Activated CD4-positive, alpha-beta memory T cell treated with anti-CD3 and anti-CD28 coated beads for 36 hours (primary cell): ENCODE measurements around the gene DHRS9. TPM values are rescaled to one million over a fixed set of nuclear protein-coding genes. Genes with fewer than 3 reads are reported as not detected.
"Not testable (repeated sequence)": the region's sequence is repeated elsewhere in the genome, so short reads cannot be mapped to it uniquely, and the experiment has no call there.

Experiments used
- CTCF ChIA-PET: fragments of 350-600 bp; sonication (Branson Sonifier 250); formaldehyde crosslinking; loops from one replicate; lab custom pipeline; 2021; ENCODE audit warnings: antibody characterized with exemption, inconsistent platforms; lab: Charles Lee
- POLR2A ChIA-PET: fragments of 350-600 bp; sonication (Branson Sonifier 250); formaldehyde crosslinking; loops from one replicate; lab custom pipeline; 2021; ENCODE audit warnings: antibody characterized with exemption; lab: Charles Lee
- DNase-seq: peaks from one replicate; pipeline ENCODE4 v3.0.0-alpha.2; 2020
- H3K27ac Mint-ChIP-seq: one replicate; pipeline ENCODE4 v1.8.0; 2021; ENCODE audit warnings: mixed read lengths
- H3K27me3 Mint-ChIP-seq: one replicate; pipeline ENCODE4 v1.8.0; 2021; ENCODE audit warnings: mixed read lengths
- H3K36me3 Mint-ChIP-seq: one replicate; pipeline ENCODE4 v1.8.0; 2021; ENCODE audit warnings: mixed read lengths
- H3K4me1 Mint-ChIP-seq: one replicate; pipeline ENCODE4 v1.8.0; 2021; ENCODE audit warnings: low read depth, mixed read lengths
- H3K4me3 Mint-ChIP-seq: one replicate; pipeline ENCODE4 v1.8.0; 2021; ENCODE audit warnings: mild to moderate bottlenecking, mixed read lengths
- H3K9me3 Mint-ChIP-seq: one replicate; pipeline ENCODE4 v1.8.0; 2021; ENCODE audit warnings: mixed read lengths
- intact Hi-C: fragments of 100-400 bp; cut with micrococcal nuclease; formaldehyde crosslinking; loops from one replicate; pipeline ENCODE4 v1.15.1; 2023
- total RNA-seq, 2 experiments: library from RNA; stranded (reverse); gene quantifications; one replicate each; pipeline ENCODE4 v1.2.3, GENCODE V29; 2021

The DHRS9 gene
- total RNA-seq, 2 experiments from 2014 or later, result 4.9 to 5.4 TPM

GRCh38 chr2:169118060-169118459, 48.7 kb downstream of the DHRS9 start:
- H3K36me3 Mint-ChIP-seq, result peaks cover 1% of the 10 kb centered on the region
- H3K27me3 Mint-ChIP-seq, result peaks cover 3% of the 10 kb centered on the region
- H3K4me3 Mint-ChIP-seq, result no peak overlapping the region
- ChIA-PET CTCF (interaction anchor here (1.5 to 2.8 kb wide), 2 partner anchors 8 to 24 kb away, joined by 5 to 18 read pairs; no protein-coding TSS in a partner anchor), POLR2A (no interaction called here)
- no peaks in the 10 kb centered on the region for H3K4me1 Mint-ChIP-seq
- no peaks in the 10 kb centered on the region for H3K9me3 Mint-ChIP-seq
- no peak overlapping the region for H3K27ac Mint-ChIP-seq
- intact Hi-C loops, result no loop called here
- DNase-seq, result no peak

GRCh38 chr2:169119123-169119760, 49.9 kb downstream of the DHRS9 start:
- no peak for DNase-seq
- no peaks in the 10 kb centered on the region for H3K4me1 Mint-ChIP-seq
- H3K36me3 Mint-ChIP-seq, result peaks cover 1% of the 10 kb centered on the region
- intact Hi-C loops, result no loop called here
- ChIA-PET CTCF (interaction anchor here (1.5 to 2.8 kb wide), 3 partner anchors 10 to 23 kb away, joined by 5 to 18 read pairs (median 13); no protein-coding TSS in a partner anchor), POLR2A (no interaction called here)
- H3K27me3 Mint-ChIP-seq, result peaks cover 3% of the 10 kb centered on the region
- H3K27ac Mint-ChIP-seq, result no peak overlapping the region
- H3K9me3 Mint-ChIP-seq, result no peaks in the 10 kb centered on the region
- H3K4me3 Mint-ChIP-seq, result no peak overlapping the region

GRCh38 chr2:169119851-169120250, 50.5 kb downstream of the DHRS9 start:
- DNase-seq, result no peak
- CTCF ChIA-PET, result interaction anchor here (1.0 to 2.8 kb wide), 3 partner anchors 10 to 22 kb away, joined by 3 to 18 read pairs (median 13); no protein-coding TSS in a partner anchor
- intact Hi-C loops, result no loop called here
- Mint-ChIP-seq H3K27me3 (peaks cover 3% of the 10 kb centered on the region), H3K36me3 (peaks cover 1% of the 10 kb centered on the region), H3K4me3 (no peak overlapping the region), H3K27ac (no peak overlapping the region), H3K9me3 (no peaks in the 10 kb centered on the region), H3K4me1 (no peaks in the 10 kb centered on the region)
- POLR2A ChIA-PET, result no interaction called here

GRCh38 chr2:169129703-169130243, 60.4 kb downstream of the DHRS9 start:
- Mint-ChIP-seq H3K27me3 (no peaks in the 10 kb centered on the region), H3K4me1 (no peaks in the 10 kb centered on the region), H3K4me3 (no peak overlapping the region), H3K27ac (no peak overlapping the region), H3K9me3 (no peaks in the 10 kb centered on the region), H3K36me3 (no peaks in the 10 kb centered on the region)
- ChIA-PET CTCF (interaction anchor here (1.3 to 3.7 kb wide), 4 partner anchors 12 to 167 kb away, joined by 3 to 155 read pairs (median 75); no protein-coding TSS in a partner anchor), POLR2A (no interaction called here)
- intact Hi-C loops, result no loop called here
- DNase-seq, result no peak

GRCh38 chr2:169131587-169132512, 62.5 kb downstream of the DHRS9 start:
- ChIA-PET POLR2A (interaction anchor here (1.0 kb wide), 1 partner anchor 22 kb away, joined by 4 read pairs; no protein-coding TSS in a partner anchor), CTCF (interaction anchor here (0.6 to 3.7 kb wide), 32 partner anchors 10 to 936 kb away, joined by 3 to 155 read pairs (median 4); partner anchors contain the start of gene SPC25)
- intact Hi-C loops, result loop anchor here (1.0 kb wide), 3 partner anchors 23 to 184 kb away; no protein-coding TSS in a partner anchor
- Mint-ChIP-seq H3K4me1 (no peaks in the 10 kb centered on the region), H3K36me3 (no peaks in the 10 kb centered on the region), H3K27me3 (no peaks in the 10 kb centered on the region), H3K9me3 (no peaks in the 10 kb centered on the region), H3K4me3 (no peak overlapping the region), H3K27ac (no peak overlapping the region)
- DNase-seq, result no peak

GRCh38 chr2:169134272-169134671, 64.9 kb downstream of the DHRS9 start:
- H3K4me3 Mint-ChIP-seq, H3K36me3 Mint-ChIP-seq, H3K9me3 Mint-ChIP-seq, H3K27me3 Mint-ChIP-seq, H3K4me1 Mint-ChIP-seq, POLR2A ChIA-PET, intact Hi-C loops, DNase-seq, H3K27ac Mint-ChIP-seq: not testable (repeated sequence)
- CTCF ChIA-PET, result interaction anchor here (0.7 to 1.0 kb wide), 3 partner anchors 8 to 25 kb away, joined by 3 to 4 read pairs (median 4); no protein-coding TSS in a partner anchor

- H3K4me1 Mint-ChIP-seq, H3K9me3 Mint-ChIP-seq, POLR2A ChIA-PET, DNase-seq, H3K27me3 Mint-ChIP-seq, H3K4me3 Mint-ChIP-seq, intact Hi-C loops, CTCF ChIA-PET, H3K27ac Mint-ChIP-seq, H3K36me3 Mint-ChIP-seq: not testable (repeated sequence)
Observed at GRCh38 chr2:169136428-169136827, 67.1 kb downstream of the DHRS9 start.

GRCh38 chr2:169136885-169137534, 67.6 kb downstream of the DHRS9 start:
- ChIA-PET POLR2A (no interaction called here), CTCF (no interaction called here)
- no peaks in the 10 kb centered on the region for H3K4me1 Mint-ChIP-seq
- H3K36me3 Mint-ChIP-seq, result no peaks in the 10 kb centered on the region
- no peak overlapping the region for H3K4me3 Mint-ChIP-seq
- H3K9me3 Mint-ChIP-seq, result no peaks in the 10 kb centered on the region
- H3K27me3 Mint-ChIP-seq, result no peaks in the 10 kb centered on the region
- intact Hi-C loops, result no loop called here
- no peak for DNase-seq
- H3K27ac Mint-ChIP-seq, result no peak overlapping the region

GRCh38 chr2:169137924-169138323, 68.6 kb downstream of the DHRS9 start:
- intact Hi-C loops, result no loop called here
- H3K4me3 Mint-ChIP-seq, result no peak overlapping the region
- no peaks in the 10 kb centered on the region for H3K9me3 Mint-ChIP-seq
- no peaks in the 10 kb centered on the region for H3K36me3 Mint-ChIP-seq
- no peak for DNase-seq
- H3K27me3 Mint-ChIP-seq, result no peaks in the 10 kb centered on the region
- H3K27ac Mint-ChIP-seq, result no peak overlapping the region
- CTCF ChIA-PET, result interaction anchor here (0.9 to 7.5 kb wide), 5 partner anchors 10 to 176 kb away, joined by 3 to 161 read pairs (median 8); no protein-coding TSS in a partner anchor
- H3K4me1 Mint-ChIP-seq, result no peaks in the 10 kb centered on the region
- POLR2A ChIA-PET, result no interaction called here

- CTCF ChIA-PET, result interaction anchor here (1.0 to 7.5 kb wide), 8 partner anchors 8 to 177 kb away, joined by 3 to 161 read pairs (median 4); no protein-coding TSS in a partner anchor
- intact Hi-C loops, result no loop called here
- Mint-ChIP-seq H3K36me3 (no peaks in the 10 kb centered on the region), H3K27ac (no peak overlapping the region), H3K4me3 (no peak overlapping the region), H3K4me1 (no peaks in the 10 kb centered on the region), H3K9me3 (no peaks in the 10 kb centered on the region), H3K27me3 (no peaks in the 10 kb centered on the region)
- no peak for DNase-seq
- POLR2A ChIA-PET, result no interaction called here
Observed at GRCh38 chr2:169139145-169139544, 69.8 kb downstream of the DHRS9 start.

GRCh38 chr2:169139993-169140767, 70.8 kb downstream of the DHRS9 start:
- no peak overlapping the region for H3K4me3 Mint-ChIP-seq
- no peaks in the 10 kb centered on the region for H3K4me1 Mint-ChIP-seq
- ChIA-PET CTCF (interaction anchor here (0.6 to 7.5 kb wide), 10 partner anchors 9 to 183 kb away, joined by 3 to 161 read pairs (median 3); no protein-coding TSS in a partner anchor), POLR2A (no interaction called here)
- DNase-seq, result no peak
- H3K27me3 Mint-ChIP-seq, result no peaks in the 10 kb centered on the region
- H3K9me3 Mint-ChIP-seq, result no peaks in the 10 kb centered on the region
- intact Hi-C loops, result loop anchor here (10.0 kb wide), 1 partner anchor 255 kb away; no protein-coding TSS in a partner anchor
- H3K27ac Mint-ChIP-seq, result no peak overlapping the region
- no peaks in the 10 kb centered on the region for H3K36me3 Mint-ChIP-seq
